GM18498 (cell line): ENCODE measurements around the gene MACROD2.

Source experiments
- ATAC-seq: cut with Tn5 transposase; IDR thresholded peaks from one replicate; pipeline ENCODE4 v1.9.1; 2021; ENCODE audit warnings: mild to moderate bottlenecking, moderate library complexity; ENCODE audit not compliant: unreplicated experiment

Gene MACROD2

DNA sequence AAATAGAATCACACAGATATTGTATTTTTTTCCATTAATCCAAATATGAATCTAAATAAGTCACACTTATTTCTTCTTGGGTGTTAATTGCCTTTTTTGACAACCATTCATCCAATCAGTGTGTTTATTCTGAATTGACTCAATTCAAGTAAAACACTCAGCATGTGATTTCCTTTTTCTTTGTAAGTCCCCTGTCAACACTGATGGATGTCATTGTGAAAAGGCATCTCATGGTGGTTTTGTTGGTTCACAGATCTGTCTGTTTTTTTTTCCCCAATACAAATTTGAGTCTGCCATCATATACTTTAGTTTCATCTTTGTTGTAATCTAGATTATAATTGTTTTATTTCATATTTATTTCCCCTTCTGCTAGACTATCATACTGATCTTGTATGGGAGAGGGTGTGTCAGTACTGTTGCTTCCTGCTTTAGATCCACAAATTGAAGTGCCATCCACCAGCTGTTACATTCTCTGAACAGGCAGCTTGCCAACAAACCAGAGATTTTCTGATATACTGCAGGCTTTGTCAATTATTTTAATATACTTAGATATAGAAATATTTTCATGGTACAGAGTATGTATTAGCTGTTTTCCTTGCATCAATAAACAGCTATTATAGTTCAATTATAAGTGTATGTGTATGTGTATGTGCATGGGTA lies 406.3 kb downstream of the MACROD2 start:
- no peak for ATAC-seq

GRCh38 chr20:14404515-14404914 lies 409.2 kb downstream of the MACROD2 start:
- no peak for ATAC-seq

- no peak for ATAC-seq
These were observed 411.2 kb downstream of the MACROD2 start for GRCh38 chr20:14406495-14406894.

DNA sequence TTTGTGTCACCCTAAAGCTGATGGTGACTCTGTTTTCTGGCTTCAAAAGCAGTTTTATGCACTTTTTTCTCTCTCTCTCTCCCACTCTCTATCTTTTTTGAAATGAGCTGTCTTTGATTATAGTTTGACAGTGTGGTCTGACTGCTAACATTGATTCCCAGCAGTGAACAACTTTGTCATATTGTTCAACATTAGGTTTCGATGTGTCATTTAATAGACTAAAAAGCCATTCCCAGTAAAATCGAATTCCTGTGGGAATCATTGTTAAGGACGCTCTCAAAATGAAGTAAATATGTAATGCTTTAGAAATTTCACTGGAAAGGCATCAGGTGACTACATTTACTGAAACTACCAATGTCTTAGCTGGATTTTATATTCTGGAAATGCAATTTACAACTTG lies 412.0 kb downstream of the MACROD2 start:
- ATAC-seq: no peak

DNA sequence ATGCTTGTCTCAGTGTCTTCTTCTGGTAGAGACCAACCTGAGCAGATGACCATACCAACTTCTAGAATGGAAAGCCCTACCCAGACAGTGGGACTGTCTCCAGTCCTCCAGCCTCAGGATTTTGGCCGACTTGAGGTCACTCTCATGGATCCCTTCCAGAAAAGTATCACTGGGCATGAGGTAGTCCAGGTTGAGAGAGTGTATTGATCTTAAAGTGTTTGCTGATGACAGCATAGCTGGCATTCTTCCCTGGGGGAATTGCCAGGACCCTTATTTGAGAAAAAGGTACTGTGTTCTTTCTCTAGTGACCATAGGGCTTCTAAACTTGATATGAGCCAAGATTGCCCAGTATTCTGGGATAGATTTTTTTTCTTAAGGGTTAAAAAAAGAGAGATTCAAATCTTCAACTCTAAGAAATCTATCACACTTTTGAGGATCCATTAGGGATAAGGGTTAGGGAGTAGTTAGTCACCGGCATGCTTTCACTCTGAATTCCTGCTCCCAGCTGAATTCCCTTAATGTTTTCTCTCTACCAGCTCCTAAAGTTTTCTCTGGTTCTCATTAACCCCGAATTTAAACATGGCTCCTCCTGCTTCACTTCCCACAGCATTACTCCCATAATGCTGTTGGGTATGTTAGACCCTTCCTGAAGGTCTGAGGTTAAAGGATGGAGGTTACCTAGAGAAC lies 415.7 kb downstream of the MACROD2 start:
- no peak for ATAC-seq

DNA sequence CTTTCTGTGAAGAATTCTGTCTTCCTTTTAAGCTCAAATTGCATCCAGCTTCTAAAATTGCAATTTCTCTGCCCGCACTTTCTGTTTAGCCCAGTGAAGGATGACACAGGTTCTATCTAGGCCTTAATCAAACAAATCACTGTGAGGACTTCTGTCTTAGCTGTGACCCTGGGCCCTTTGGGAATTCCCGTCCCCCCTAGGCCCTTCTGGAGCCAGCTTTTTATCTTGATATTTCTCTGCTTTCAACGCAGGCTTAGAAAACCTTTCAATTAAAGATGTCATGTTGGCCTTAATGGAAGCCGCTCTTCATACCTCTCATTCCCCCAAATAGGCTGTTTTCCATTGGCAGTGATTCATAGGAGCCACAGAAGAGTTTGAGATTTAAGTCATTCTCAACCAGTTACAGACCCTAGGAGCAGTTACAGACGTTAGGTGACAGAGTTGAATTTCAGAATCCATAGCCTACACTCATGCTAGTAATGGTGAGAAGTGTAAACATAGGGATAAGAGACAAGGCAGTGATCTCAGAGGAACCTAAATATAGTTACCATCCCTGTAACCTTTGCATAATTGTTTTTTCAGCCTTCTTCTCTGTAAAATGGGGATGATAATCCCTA lies 416.9 kb downstream of the MACROD2 start:
- no peak for ATAC-seq

DNA sequence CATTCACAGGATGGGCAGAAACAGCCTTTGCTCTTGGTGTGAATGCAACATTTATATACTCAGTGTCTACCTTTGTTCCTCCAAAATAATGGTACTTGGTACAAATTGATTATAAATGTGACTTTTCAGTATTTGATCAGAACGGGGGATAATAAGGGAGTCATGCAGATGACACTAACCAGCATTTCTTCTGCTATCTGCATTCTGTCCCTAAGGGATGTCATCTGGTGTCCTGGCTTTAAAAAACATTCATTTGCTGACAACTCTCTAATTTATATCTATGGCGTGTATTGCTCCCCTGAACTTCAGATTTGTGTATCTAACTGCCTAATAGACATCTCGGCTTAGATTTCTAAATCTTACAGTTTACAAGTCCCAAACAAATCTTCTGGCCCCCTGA lies 418.5 kb downstream of the MACROD2 start:
- ATAC-seq: no peak

DNA sequence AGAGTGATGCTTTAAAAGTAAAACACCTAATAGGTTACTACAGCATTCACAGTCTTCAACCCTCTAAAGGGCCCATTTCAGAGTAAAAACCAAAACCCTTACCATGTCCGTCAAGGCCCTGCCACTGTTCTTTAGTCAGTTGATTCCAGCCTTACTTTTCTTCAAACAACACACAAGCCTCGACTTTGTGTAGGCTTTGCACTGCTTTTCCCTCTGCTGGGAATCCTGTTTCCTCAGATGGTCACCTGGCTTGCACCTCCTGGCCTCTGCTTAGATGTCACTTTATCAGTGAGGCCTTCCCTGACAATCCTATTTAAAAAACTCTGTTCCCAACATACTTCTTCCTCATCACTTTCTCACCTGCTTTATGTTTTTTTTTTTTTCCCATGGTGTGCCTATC lies 419.2 kb downstream of the MACROD2 start:
- no peak for ATAC-seq

DNA sequence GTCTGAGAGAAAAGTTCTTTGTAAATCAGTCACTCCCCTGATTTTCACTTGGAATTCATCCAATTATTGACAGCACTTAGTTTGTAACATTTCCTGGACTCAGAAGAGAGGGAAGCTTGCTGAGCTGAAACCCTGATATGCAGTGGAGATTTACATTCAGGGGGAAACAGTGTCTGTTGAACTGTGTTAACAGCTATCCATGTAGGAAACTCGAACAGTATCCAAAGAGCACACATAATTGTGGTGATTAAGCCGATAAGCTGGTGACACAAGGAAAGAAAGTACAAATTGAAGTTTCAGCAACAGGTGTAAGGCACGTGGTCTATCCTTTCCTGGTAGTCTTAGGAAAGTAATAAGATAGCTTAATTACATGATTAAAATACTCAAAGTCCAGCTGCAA lies 420.2 kb downstream of the MACROD2 start:
- no peak for ATAC-seq

DNA sequence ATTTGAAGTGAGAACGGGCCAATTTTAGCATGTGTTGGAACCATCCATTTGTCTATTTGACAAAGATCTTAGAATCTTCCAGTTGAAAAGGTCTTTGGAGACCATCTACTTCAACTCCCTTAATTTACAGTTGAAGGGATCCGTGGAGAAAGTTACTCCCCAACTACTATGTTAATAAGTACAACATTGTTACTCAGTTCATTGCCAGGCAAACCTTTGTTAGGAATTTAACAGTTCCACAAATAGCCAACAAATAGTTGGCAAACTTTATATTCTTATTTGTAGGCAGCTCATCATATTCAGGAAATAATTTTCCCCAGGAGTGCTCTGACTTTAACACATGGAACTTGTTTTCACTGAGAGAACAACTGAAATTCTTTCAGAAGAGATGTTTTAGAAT lies 423.1 kb downstream of the MACROD2 start:
- ATAC-seq: no peak

GRCh38 chr20:14422892-14423291 lies 427.6 kb downstream of the MACROD2 start:
- no peak for ATAC-seq

DNA sequence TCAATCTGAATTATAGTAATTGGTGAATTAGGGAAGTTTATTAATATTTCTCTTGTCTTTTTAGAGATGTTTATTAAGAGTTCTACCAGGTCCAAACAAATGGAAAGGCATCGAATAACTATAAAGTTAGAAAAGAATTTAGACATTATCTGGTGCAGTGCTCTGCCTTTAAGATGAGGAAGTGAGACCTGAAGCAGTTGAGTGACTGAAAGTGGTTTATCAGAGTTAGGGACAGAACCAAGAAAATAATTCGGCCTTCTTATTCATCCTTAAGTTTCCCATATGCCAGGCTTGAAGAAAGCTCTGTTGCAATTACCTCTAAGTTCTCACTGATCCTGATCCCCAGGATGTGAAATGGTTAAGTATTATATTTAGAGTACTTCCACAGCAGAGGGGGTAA lies 436.3 kb downstream of the MACROD2 start:
- ATAC-seq: peak; percentile 67

DNA sequence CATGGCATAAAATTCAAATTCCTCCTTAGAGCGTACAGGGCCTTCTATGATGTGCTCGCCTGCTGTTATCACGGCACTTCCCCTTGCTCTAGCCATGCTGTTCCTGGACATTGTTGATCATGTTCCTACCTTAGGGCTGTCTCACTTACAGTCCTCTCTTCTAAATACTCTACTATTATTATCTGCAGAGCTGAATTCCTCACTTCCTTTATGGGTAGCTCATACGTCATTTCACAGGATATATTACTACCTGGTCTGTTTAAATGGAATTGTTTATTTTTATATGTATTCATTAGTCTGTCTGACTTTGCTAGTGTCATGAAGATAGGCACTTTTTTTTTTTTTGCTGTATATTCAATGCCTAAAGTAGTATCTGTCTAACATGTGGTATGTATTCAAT lies 436.8 kb downstream of the MACROD2 start:
- ATAC-seq: no peak

GRCh38 chr20:14432597-14432996 lies 437.3 kb downstream of the MACROD2 start:
- ATAC-seq: no peak

- ATAC-seq: no peak
These were observed 439.2 kb downstream of the MACROD2 start for GRCh38 chr20:14434384-14435136.

- no peak for ATAC-seq
These were observed 445.9 kb downstream of the MACROD2 start for GRCh38 chr20:14441201-14441600.

- ATAC-seq: no peak
These were observed 448.8 kb downstream of the MACROD2 start for GRCh38 chr20:14444106-14444505.

DNA sequence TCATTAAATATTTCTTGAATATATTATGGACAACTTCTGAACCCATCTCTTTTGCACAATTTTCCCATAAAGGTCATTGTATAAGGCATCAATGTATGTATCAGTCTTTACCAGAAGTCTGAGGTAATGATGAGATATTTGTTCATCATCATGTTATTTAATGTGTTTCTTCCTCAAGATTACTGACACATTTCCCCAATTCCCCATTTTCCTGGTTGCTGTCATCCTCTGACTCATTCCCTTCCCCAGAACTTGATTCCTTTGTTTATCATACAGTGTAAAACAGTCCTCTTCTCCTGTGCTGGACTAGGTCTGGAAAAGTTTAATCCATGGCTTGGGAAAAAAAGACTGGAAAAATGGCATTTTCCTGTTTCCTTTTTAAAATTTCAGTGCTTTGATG lies 450.0 kb downstream of the MACROD2 start:
- no peak for ATAC-seq

GRCh38 chr20:14445902-14446301 lies 450.6 kb downstream of the MACROD2 start:
- ATAC-seq: no peak

- ATAC-seq: no peak
These were observed 451.1 kb downstream of the MACROD2 start for GRCh38 chr20:14446446-14446845.

DNA sequence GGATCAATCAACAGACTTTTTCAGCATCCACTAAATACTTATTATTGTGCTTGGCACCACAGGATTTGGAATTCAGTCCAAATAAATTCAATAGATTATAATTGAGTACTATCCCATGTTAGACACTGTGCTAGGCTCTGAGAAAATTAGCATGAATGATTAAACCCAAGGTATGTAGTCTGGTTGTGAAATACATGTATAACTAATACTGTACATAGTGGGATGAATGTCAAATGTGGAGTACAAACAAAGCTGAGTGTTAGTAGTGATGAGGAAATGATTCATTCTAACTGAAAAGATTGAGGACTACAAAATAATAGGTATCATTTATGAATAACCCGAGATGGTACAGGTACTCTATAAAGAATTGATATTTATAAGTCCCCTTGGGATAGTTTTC lies 454.0 kb downstream of the MACROD2 start:
- no peak for ATAC-seq

DNA sequence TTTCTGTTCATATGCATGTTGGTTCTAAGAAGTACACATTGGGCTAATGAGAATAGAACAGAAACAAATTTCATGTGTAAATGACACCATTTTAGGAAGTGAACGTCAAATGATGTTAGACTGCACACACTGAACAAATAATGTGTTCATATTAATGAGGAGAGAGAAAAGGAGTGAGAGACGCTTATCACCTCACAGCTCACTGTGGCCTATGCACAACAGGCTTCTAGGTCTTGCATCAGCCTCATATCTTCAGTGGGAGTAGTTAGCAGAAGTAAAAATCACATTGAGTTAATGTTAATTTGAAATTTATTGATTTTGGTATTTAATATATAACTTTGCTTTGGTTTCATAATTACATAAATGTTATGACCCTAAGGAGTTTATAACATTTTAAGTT lies 454.9 kb downstream of the MACROD2 start:
- no peak for ATAC-seq
